GM12891 (cell line): ENCODE measurements around the gene TMEM19.
"Not testable (repeated sequence)": the region's sequence is repeated elsewhere in the genome, so short reads cannot be mapped to it uniquely, and the experiment has no call there.

Experiments used
- DNase-seq: peaks from one replicate; pipeline ENCODE4 v3.0.0; 2011; ENCODE audit warnings: low spot score; ENCODE audit not compliant: insufficient read length
- FAIRE-seq: peaks from 2 replicates; lab custom pipeline; 2011; peaks lifted over from hg19 to GRCh38; lab: Jason Lieb, UNC
- PAX5 ChIP-seq: IDR thresholded peaks from 2 replicates; pipeline ENCODE4 v1.6.1; 2011; ENCODE audit warnings: low read length, moderate library complexity, mild to moderate bottlenecking; ENCODE audit not compliant: insufficient read depth, severe bottlenecking
- POLR2A ChIP-seq: IDR thresholded peaks from 2 replicates; pipeline ENCODE4 v1.6.1; 2011; ENCODE audit warnings: low read depth, low read length, control low read depth
- POLR2AphosphoS5 ChIP-seq: IDR thresholded peaks from 2 replicates; pipeline ENCODE4 v1.6.1; 2011; ENCODE audit warnings: low read depth, low read length, control low read depth
- POU2F2 ChIP-seq: IDR thresholded peaks from 2 replicates; pipeline ENCODE4 v1.6.1; 2011; ENCODE audit warnings: low read depth, mild to moderate bottlenecking, control low read depth, low read length, moderate library complexity
- SPI1 ChIP-seq: IDR thresholded peaks from 2 replicates; pipeline ENCODE4 v1.6.1; 2011; ENCODE audit warnings: low read depth, low read length, control low read depth
- TAF1 ChIP-seq: IDR thresholded peaks from 2 replicates; pipeline ENCODE4 v1.6.1; 2011; ENCODE audit warnings: low read depth, low read length, control low read depth

The TMEM19 gene

GRCh38 chr12:71664411-71665089 is 21.3 kb upstream of the TMEM19 start:
- FAIRE-seq (no peak), DNase-seq (no peak)
- TF ChIP-seq POLR2AphosphoS5 (no peak), SPI1 (no peak), POLR2A (peak; percentile 34; the same call in 1 of the 2 replicates), POU2F2 (0 out of 2 replicates have a peak, but pooled peaks have one; percentile 1), TAF1 (no peak), PAX5 (no peak)

GRCh38 chr12:71665090-71665463 is 20.8 kb upstream of the TMEM19 start:
- FAIRE-seq = no peak
- TF ChIP-seq PAX5 (no peak), POLR2A (no peak), POLR2AphosphoS5 (no peak), SPI1 (no peak), POU2F2 (no peak)
- DNase-seq = no peak

DNA sequence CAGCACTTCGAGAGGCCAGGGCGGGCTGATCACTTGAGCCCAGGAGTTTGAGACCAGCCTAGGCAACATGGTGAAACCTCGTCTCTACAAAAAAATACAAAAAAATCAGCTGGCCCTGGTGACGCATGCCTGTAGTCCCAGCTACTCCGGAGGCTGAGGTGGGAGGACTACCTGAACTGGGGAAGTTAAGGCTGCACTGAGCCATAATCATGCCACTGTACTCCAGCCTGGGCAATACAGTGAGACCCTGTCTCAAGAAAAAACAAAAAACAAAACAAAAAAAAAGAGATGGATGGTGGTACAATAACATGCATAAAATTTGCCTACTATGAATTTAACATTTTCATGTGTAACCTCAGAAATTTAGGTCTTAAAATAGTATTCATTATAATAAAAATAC is 19.6 kb upstream of the TMEM19 start:
- FAIRE-seq = no peak
- TF ChIP-seq SPI1 = no peak
- no peak for TF ChIP-seq POLR2AphosphoS5
- TF ChIP-seq POU2F2 = no peak
- no peak for TF ChIP-seq POLR2A
- TF ChIP-seq PAX5 = no peak
- no peak for TF ChIP-seq TAF1

GRCh38 chr12:71671311-71671710 is 14.6 kb upstream of the TMEM19 start:
- no peak for FAIRE-seq
- DNase-seq = no peak
- TF ChIP-seq POLR2AphosphoS5 (no peak), TAF1 (no peak), SPI1 (no peak), PAX5 (no peak), POLR2A (no peak), POU2F2 (no peak)

More for the DNA sequence above, 19.6 kb upstream of the TMEM19 start:
- no peak for DNase-seq

- TF ChIP-seq POLR2AphosphoS5 = no peak
- TF ChIP-seq POU2F2 = no peak
- TF ChIP-seq SPI1 = no peak
- no peak for TF ChIP-seq PAX5
- DNase-seq (no peak), FAIRE-seq (no peak)
Measured at GRCh38 chr12:71671816-71672215, 14.1 kb upstream of the TMEM19 start.

DNA sequence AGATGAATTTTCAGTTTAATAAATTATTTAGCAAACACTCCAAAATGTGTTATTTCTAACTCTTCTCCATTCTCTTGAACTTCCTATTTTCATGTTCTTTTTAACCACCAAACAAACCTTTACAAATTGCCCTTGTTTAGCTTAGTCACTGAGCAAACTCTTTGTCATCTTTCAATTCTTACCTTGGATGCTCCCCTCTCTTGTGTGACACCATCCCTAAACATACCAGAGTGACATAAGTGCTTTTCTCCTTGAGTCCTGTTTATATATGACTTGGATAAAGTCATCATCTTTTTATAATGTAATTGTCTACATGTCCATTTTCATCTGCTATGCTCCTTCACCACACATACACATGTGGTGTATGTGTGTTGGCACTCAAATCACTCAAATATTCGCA is 3.4 kb upstream of the TMEM19 start:
- DNase-seq (no peak), FAIRE-seq (no peak)
- no peak for TF ChIP-seq POU2F2
- TF ChIP-seq PAX5 = no peak
- TF ChIP-seq SPI1 = no peak
- no peak for TF ChIP-seq POLR2AphosphoS5
- TF ChIP-seq POLR2A = no peak
- no peak for TF ChIP-seq TAF1

GRCh38 chr12:71683633-71684032 is 2.2 kb upstream of the TMEM19 start:
- FAIRE-seq (no peak), DNase-seq (no peak)
- TF ChIP-seq POLR2A (no peak), POU2F2 (no peak)

GRCh38 chr12:71684081-71684480 is 1.8 kb upstream of the TMEM19 start:
- TF ChIP-seq POU2F2 = no peak
- TF ChIP-seq TAF1 = no peak
- TF ChIP-seq POLR2A = no peak
- no peak for TF ChIP-seq POLR2AphosphoS5
- FAIRE-seq (no peak), DNase-seq (no peak)

- no peak for DNase-seq
- TF ChIP-seq SPI1 = no peak
- TF ChIP-seq POLR2AphosphoS5 = no peak
- no peak for TF ChIP-seq PAX5
- no peak for TF ChIP-seq TAF1
- no peak for TF ChIP-seq POLR2A
- TF ChIP-seq POU2F2 = no peak
- FAIRE-seq = no peak
Measured at GRCh38 chr12:71685312-71685906, 473 bp upstream of the TMEM19 start.

DNA sequence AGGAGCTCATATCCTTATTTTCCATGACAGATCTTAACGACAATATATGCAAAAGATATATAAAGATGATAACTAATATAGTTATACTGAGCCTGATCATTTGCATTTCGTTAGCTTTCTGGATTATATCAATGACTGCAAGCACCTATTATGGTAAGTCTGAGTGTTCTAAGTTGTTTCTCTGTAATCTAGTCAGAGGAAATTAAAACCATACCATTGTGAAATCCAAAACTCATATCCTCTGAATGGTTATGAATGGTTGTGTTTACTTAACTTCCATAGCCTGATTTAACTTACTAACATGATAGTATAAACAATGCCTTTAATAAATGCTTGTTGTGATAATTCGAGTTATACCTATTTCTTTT is 760 bp downstream of the TMEM19 start:
- peak; percentile 35 for FAIRE-seq
- DNase-seq = no peak

GRCh38 chr12:71687172-71687571 is 1.3 kb downstream of the TMEM19 start:
- not testable (repeated sequence) for FAIRE-seq, DNase-seq

More for the DNA sequence above, 760 bp downstream of the TMEM19 start:
- TF ChIP-seq PAX5 (no peak), SPI1 (no peak), POLR2A (no peak), POU2F2 (no peak), POLR2AphosphoS5 (no peak), TAF1 (no peak)
